HCT116 (cell line): ENCODE measurements around the gene DAAM2. TPM values are rescaled to one million over a fixed set of nuclear protein-coding genes. Genes with fewer than 3 reads are reported as not detected.

ENCODE experiments used
- ATAC-seq: fragments of 200-7000 bp; cut with Tn5 transposase; 2 replicates; pipeline ENCODE4 v1.9.1; 2020; ENCODE audit warnings: mild to moderate bottlenecking, moderate library complexity
- BruUV-seq: library from RNA; stranded (reverse); fragments of 400-500 nt; replicated peaks from 2 replicates; lab custom pipeline; 2021; lab: Mats Ljungman, UMichigan
- CTCF ChIA-PET: fragments of 300-600 bp; sonication (Branson Sonifier 250); formaldehyde crosslinking; loops from one replicate; lab custom pipeline; 2021; ENCODE audit warnings: antibody characterized with exemption; lab: Charles Lee
- POLR2A ChIA-PET: fragments of 300-600, 350-600 bp; sonication (Branson Sonifier 250); formaldehyde crosslinking; loops from one replicate; lab custom pipeline; 2021; ENCODE audit warnings: antibody characterized with exemption; lab: Charles Lee
- RAD21 ChIA-PET, 2 experiments: fragments of 300-600 bp; sonication (Branson Sonifier 250); formaldehyde crosslinking; loops; one replicate each; lab custom pipeline; 2023; ENCODE audit warnings: low total read pairs in 2 of 2; ENCODE audit not compliant: uncharacterized antibody in 2 of 2, unreplicated experiment in 2 of 2, low non-redundant PET in 1 of 2; lab: Charles Lee
- DNase-seq: peaks from one replicate; pipeline ENCODE4 v3.0.0-alpha.2; 2010; ENCODE audit warnings: low read depth, low spot score
- H2AFZ ChIP-seq: fragments of 200-600 bp; shearing (Covaris generic), sonication (generic); 2 replicates; pipeline ENCODE4 v1.6.1; 2017; ENCODE audit warnings: low read depth, mixed run types, mixed read lengths, antibody characterized with exemption, low read length; ENCODE audit not compliant: poor library complexity, severe bottlenecking
- H3K27ac ChIP-seq: 2 replicates; pipeline ENCODE4 v1.5.1; 2012; ENCODE audit warnings: low read depth, low read length
- H3K27me3 ChIP-seq: fragments of 200-600 bp; sonication (generic); 2 replicates; pipeline ENCODE4 v1.6.1; 2016; ENCODE audit warnings: mixed run types, low read length, mixed read lengths; ENCODE audit not compliant: insufficient read depth
- H3K36me3 ChIP-seq, 2 experiments: fragments of 200-500 bp in 1 of 2; fragments of 200-600 bp in 1 of 2; sonication (Bioruptor generic) in 1 of 2; sonication (generic) in 1 of 2; 2 replicates each; pipeline versions ENCODE4 v1.5.1 to v1.6.1; 2014 to 2016; ENCODE audit warnings: low read length in 2 of 2, inconsistent platforms in 1 of 2, mixed read lengths in 1 of 2, mixed run types in 1 of 2; ENCODE audit not compliant: insufficient read depth in 2 of 2, control insufficient read depth in 1 of 2
- H3K4me1 ChIP-seq, 2 experiments: fragments of 200-600 bp in 1 of 2; sonication (generic) in 1 of 2; 2 replicates each; pipeline versions ENCODE4 v1.5.1 to v1.6.1; 2012 to 2017; ENCODE audit warnings: low read length in 2 of 2, inconsistent platforms in 1 of 2, mild to moderate bottlenecking in 1 of 2, mixed read lengths in 1 of 2, mixed run types in 1 of 2, moderate library complexity in 1 of 2; ENCODE audit not compliant: insufficient read depth in 2 of 2, control insufficient read depth in 1 of 2
- H3K4me2 ChIP-seq: fragments of 200-600 bp; sonication (generic); 2 replicates; pipeline ENCODE4 v1.6.1; 2017; ENCODE audit warnings: mixed run types, low read length, mixed read lengths
- H3K4me3 ChIP-seq, 2 experiments: fragments of 200-600 bp in 1 of 2; sonication (generic) in 1 of 2; replicated peaks in 1 of 2; 2 replicates each; pipeline ENCODE4 v1.5.1; 2011 to 2016; ENCODE audit warnings: low read length in 2 of 2, control low read depth in 1 of 2, low read depth in 1 of 2, mild to moderate bottlenecking in 1 of 2, mixed read lengths in 1 of 2, mixed run types in 1 of 2
- H3K79me2 ChIP-seq: fragments of 200-600 bp; sonication (generic); 2 replicates; pipeline ENCODE4 v1.6.1; 2017; ENCODE audit warnings: mild to moderate bottlenecking, mixed run types, low read length, moderate library complexity, mixed read lengths; ENCODE audit not compliant: insufficient read depth
- H3K9ac ChIP-seq: fragments of 200-600 bp; sonication (generic); 2 replicates; pipeline ENCODE4 v1.6.1; 2016; ENCODE audit warnings: low read length, mixed read lengths
- H3K9me2 ChIP-seq: fragments of 200-600 bp; sonication (generic), shearing (Covaris generic); 2 replicates; pipeline ENCODE4 v1.6.1; 2017; ENCODE audit warnings: mixed run types, mild to moderate bottlenecking, moderate library complexity; ENCODE audit not compliant: insufficient read depth
- H3K9me3 ChIP-seq, 2 experiments: fragments of 200-500 bp in 1 of 2; fragments of 200-600 bp in 1 of 2; sonication (Bioruptor generic) in 1 of 2; sonication (generic) in 1 of 2; 2 replicates each; pipeline ENCODE4 v1.6.1; 2014 to 2017; ENCODE audit warnings: low read length in 2 of 2, mixed read lengths in 2 of 2, inconsistent platforms in 1 of 2, low read depth in 1 of 2, mild to moderate bottlenecking in 1 of 2, mixed run types in 1 of 2, moderate library complexity in 1 of 2; ENCODE audit not compliant: control insufficient read depth in 1 of 2, insufficient read depth in 1 of 2
- H4K20me1 ChIP-seq: fragments of 200-600 bp; sonication (generic), shearing (Covaris generic); 2 replicates; pipeline ENCODE4 v1.6.1; 2017; ENCODE audit warnings: mixed run types, mild to moderate bottlenecking, moderate library complexity; ENCODE audit not compliant: insufficient read depth
- CBX3 ChIP-seq: IDR thresholded peaks from 2 replicates; pipeline ENCODE4 v1.6.1; 2012; ENCODE audit warnings: low read depth
- CEBPB ChIP-seq: IDR thresholded peaks from 2 replicates; pipeline ENCODE4 v1.6.1; 2012; ENCODE audit warnings: low read depth
- CTCF ChIP-seq, 3 experiments: fragments of 200-600 bp in 1 of 3; sonication (generic) in 1 of 3; IDR thresholded peaks in 2 of 3; conservative IDR thresholded peaks in 1 of 3; 2 replicates each; pipeline ENCODE4 v1.5.1; 2012 to 2017; ENCODE audit warnings: low read depth in 2 of 3, low read length in 2 of 3, antibody characterized with exemption in 1 of 3, borderline replicate concordance in 1 of 3, control low read depth in 1 of 3, mild to moderate bottlenecking in 1 of 3, mixed read lengths in 1 of 3, mixed run types in 1 of 3, moderate library complexity in 1 of 3; ENCODE audit not compliant: insufficient read depth in 1 of 3
- EGR1 ChIP-seq: IDR thresholded peaks from 2 replicates; pipeline ENCODE4 v1.6.1; 2012; ENCODE audit warnings: low read depth
- EZH2 ChIP-seq: fragments of 200-600 bp; sonication (generic); IDR thresholded peaks from 2 replicates; pipeline ENCODE4 v1.6.1; 2017; ENCODE audit warnings: antibody characterized with exemption, mixed run types
- EZH2phosphoT487 ChIP-seq: fragments of 200-600 bp; IDR thresholded peaks from 2 replicates; pipeline ENCODE4 v1.6.1; 2018; ENCODE audit warnings: antibody characterized with exemption, borderline replicate concordance
- FOSL1 ChIP-seq: IDR thresholded peaks from 2 replicates; pipeline ENCODE4 v1.6.1; 2012; ENCODE audit warnings: low read depth
- JUND ChIP-seq: IDR thresholded peaks from 2 replicates; pipeline ENCODE4 v1.6.1; 2012
- MAX ChIP-seq: IDR thresholded peaks from 2 replicates; pipeline ENCODE4 v1.6.1; 2012
- POLR2AphosphoS5 ChIP-seq: IDR thresholded peaks from 2 replicates; pipeline ENCODE4 v1.6.1; 2011; ENCODE audit warnings: mild to moderate bottlenecking, low read depth, low read length, moderate library complexity
- RAD21 ChIP-seq: IDR thresholded peaks from 2 replicates; pipeline ENCODE4 v1.6.1; 2012; ENCODE audit warnings: low read depth, mild to moderate bottlenecking
- SIN3A ChIP-seq: IDR thresholded peaks from 2 replicates; pipeline ENCODE4 v1.6.1; 2012; ENCODE audit warnings: low read depth
- SRF ChIP-seq: IDR thresholded peaks from 2 replicates; pipeline ENCODE4 v1.6.1; 2012; ENCODE audit warnings: low read depth
- YY1 ChIP-seq: IDR thresholded peaks from 2 replicates; pipeline ENCODE4 v1.6.1; 2011; ENCODE audit warnings: low read length, low read depth, moderate library complexity, mild to moderate bottlenecking; ENCODE audit not compliant: insufficient replicate concordance; ENCODE audit errors: extremely low read depth
- ZFX ChIP-seq: fragments of 450-650 bp; IDR thresholded peaks from 2 replicates; pipeline ENCODE4 v1.6.1; 2017
- ZNF274 ChIP-seq: fragments of 200-500 bp; sonication (Bioruptor generic); IDR thresholded peaks from 2 replicates; pipeline ENCODE4 v1.6.1; 2014; ENCODE audit warnings: mild to moderate bottlenecking, low read depth, low read length, inconsistent platforms
- intact Hi-C: fragments of 100-400 bp; cut with micrococcal nuclease; formaldehyde crosslinking; loops from 2 replicates; pipeline ENCODE4 v1.10.0; 2022
- total RNA-seq: library from RNA; stranded (reverse); gene quantifications from one replicate; pipeline ENCODE4 v1.2.1, GENCODE V29; 2021; ENCODE audit not compliant: unreplicated experiment
- TF ChIP-seq, protein P1 (sequence below): IDR thresholded peaks from 2 replicates; pipeline ENCODE4 v1.6.1; 2012
- TF ChIP-seq, protein P2 (sequence below): IDR thresholded peaks from 2 replicates; pipeline ENCODE4 v1.6.1; 2012; ENCODE audit warnings: low read depth

Gene DAAM2
- total RNA-seq, 1 experiment from 2014 or later = not detected

GRCh38 chr6:39880594-39880993 lies 88.4 kb downstream of the DAAM2 start:
- no peaks in the 10 kb centered on the region for H3K4me1 ChIP-seq
- intact Hi-C loops = no loop called here
- no peak overlapping the region for H3K4me3 ChIP-seq
- ChIA-PET RAD21 (no interaction called here), POLR2A (no interaction called here), CTCF (interaction anchor here (1.1 kb wide), 1 partner anchor 15 kb away, joined by 3 read pairs; no protein-coding TSS in a partner anchor)
- H4K20me1 ChIP-seq = no peaks in the 10 kb centered on the region
- H3K4me2 ChIP-seq = no peak overlapping the region
- no peak overlapping the region for H3K9ac ChIP-seq
- no peaks in the 10 kb centered on the region for H3K79me2 ChIP-seq
- peaks cover 17% of the 10 kb centered on the region for H3K27me3 ChIP-seq
- no peaks in the 10 kb centered on the region for H3K36me3 ChIP-seq
- no peak overlapping the region for H2AFZ ChIP-seq
- H3K9me3 ChIP-seq = no peaks in the 10 kb centered on the region
- H3K9me2 ChIP-seq = no peaks in the 10 kb centered on the region
- DNase-seq (no peak), ATAC-seq (no peak)
- no TSS peak for BruUV-seq
- no peak overlapping the region for H3K27ac ChIP-seq
- TF ChIP-seq CTCF (IDR thresholded peaks at IDR 0.05 in 2 of 3, conservative IDR thresholded peaks at IDR 0.05 in 1 of 3; ENCODE audit: borderline replicate concordance in 1 of 3, insufficient read depth in 1 of 3, low read depth in 2 of 3, low read length in 2 of 3) (no peak), ZNF274 (no peak), POLR2AphosphoS5 (no peak), EGR1 (no peak), CBX3 (no peak), SIN3A (no peak), SRF (no peak), YY1 (no peak), JUND (no peak), FOSL1 (no peak), CEBPB (no peak), ZFX (no peak), EZH2phosphoT487 (no peak), EZH2 (no peak), RAD21 (no peak), MAX (no peak)
- TF ChIP-seq, protein P1, sequence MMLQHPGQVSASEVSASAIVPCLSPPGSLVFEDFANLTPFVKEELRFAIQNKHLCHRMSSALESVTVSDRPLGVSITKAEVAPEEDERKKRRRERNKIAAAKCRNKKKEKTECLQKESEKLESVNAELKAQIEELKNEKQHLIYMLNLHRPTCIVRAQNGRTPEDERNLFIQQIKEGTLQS = no peak
- TF ChIP-seq, protein P2, sequence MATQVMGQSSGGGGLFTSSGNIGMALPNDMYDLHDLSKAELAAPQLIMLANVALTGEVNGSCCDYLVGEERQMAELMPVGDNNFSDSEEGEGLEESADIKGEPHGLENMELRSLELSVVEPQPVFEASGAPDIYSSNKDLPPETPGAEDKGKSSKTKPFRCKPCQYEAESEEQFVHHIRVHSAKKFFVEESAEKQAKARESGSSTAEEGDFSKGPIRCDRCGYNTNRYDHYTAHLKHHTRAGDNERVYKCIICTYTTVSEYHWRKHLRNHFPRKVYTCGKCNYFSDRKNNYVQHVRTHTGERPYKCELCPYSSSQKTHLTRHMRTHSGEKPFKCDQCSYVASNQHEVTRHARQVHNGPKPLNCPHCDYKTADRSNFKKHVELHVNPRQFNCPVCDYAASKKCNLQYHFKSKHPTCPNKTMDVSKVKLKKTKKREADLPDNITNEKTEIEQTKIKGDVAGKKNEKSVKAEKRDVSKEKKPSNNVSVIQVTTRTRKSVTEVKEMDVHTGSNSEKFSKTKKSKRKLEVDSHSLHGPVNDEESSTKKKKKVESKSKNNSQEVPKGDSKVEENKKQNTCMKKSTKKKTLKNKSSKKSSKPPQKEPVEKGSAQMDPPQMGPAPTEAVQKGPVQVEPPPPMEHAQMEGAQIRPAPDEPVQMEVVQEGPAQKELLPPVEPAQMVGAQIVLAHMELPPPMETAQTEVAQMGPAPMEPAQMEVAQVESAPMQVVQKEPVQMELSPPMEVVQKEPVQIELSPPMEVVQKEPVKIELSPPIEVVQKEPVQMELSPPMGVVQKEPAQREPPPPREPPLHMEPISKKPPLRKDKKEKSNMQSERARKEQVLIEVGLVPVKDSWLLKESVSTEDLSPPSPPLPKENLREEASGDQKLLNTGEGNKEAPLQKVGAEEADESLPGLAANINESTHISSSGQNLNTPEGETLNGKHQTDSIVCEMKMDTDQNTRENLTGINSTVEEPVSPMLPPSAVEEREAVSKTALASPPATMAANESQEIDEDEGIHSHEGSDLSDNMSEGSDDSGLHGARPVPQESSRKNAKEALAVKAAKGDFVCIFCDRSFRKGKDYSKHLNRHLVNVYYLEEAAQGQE = no peak
